WI38 (cell line): ENCODE measurements around the gene NRP2.

Source experiments
- H3K4me3 ChIP-seq: 2 replicates; pipeline ENCODE4 v1.5.1; 2011; ENCODE audit warnings: low read depth, mild to moderate bottlenecking, control low read depth, low read length
- CTCF ChIP-seq: IDR thresholded peaks from 2 replicates; pipeline ENCODE4 v1.5.1; 2012; ENCODE audit warnings: low read depth, mild to moderate bottlenecking, control low read depth, low read length

The NRP2 gene

DNA sequence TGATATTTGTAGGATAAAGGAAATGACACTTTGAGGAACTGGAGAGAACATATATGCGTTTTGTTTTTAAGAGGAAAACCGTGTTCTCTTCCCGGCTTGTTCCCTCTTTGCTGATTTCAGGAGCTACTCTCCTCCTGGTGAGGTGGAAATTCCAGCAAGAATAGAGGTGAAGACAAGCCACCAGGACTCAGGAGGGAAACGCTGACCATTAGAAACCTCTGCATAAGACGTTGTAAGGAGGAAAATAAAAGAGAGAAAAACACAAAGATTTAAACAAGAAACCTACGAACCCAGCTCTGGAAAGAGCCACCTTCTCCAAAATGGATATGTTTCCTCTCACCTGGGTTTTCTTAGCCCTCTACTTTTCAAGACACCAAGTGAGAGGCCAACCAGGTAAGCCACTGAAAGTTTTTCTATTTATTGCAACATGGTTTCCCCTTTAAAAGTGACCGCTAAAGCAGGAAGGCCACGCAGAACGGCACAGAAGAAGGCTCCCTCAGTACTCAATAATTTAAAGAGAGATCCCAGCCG is 735 bp downstream of the NRP2 start:
- no peak for TF ChIP-seq CTCF
- peak overlapping the region; percentile 83 for H3K4me3 ChIP-seq

DNA sequence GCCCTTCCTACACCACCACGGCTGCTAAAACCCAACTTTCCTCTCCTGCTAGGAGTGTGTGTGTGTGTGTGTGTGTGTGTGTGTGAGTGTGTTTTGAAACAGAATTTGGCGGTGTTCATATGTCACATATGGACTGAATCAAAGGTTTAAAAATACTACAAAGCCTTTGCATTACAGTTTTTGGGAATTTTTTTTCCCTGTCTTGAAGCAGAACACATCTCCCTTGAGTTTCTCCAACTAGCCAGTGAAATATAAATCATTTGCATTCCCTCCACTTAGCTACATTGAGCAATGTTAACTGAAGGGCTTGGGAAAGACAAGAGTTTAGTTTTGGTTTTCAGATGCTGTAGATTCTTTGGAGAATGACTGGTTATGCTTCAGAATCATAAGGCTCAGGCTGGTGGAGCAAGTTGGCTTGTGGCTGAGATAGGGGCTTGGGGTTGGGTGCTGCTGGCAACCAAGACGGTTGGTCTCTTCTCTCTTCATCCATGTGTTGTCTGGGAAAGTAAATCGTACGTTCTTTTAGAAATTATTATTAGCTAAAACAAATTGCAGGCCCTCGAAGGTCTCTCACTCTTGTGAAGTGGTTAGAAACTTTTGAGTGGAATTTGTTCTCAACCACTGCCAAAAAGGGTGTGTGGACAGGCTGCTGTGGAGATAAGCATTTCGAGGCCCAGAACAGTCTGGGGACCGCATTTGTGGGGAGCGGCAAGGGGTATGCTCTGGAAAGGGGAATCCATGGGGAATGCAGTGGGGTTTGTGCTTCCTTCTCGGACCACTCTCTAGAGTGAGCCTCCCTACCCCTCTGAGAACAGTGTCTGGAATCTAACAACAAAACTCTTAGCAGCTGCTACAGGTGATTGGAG is 1.4 kb downstream of the NRP2 start:
- no peak for TF ChIP-seq CTCF
- H3K4me3 ChIP-seq, result peak overlapping the region; percentile 83

GRCh38 chr2:205684871-205685313 is 2.6 kb downstream of the NRP2 start:
- peak overlapping the region; percentile 83 for H3K4me3 ChIP-seq
- TF ChIP-seq CTCF, result no peak

DNA sequence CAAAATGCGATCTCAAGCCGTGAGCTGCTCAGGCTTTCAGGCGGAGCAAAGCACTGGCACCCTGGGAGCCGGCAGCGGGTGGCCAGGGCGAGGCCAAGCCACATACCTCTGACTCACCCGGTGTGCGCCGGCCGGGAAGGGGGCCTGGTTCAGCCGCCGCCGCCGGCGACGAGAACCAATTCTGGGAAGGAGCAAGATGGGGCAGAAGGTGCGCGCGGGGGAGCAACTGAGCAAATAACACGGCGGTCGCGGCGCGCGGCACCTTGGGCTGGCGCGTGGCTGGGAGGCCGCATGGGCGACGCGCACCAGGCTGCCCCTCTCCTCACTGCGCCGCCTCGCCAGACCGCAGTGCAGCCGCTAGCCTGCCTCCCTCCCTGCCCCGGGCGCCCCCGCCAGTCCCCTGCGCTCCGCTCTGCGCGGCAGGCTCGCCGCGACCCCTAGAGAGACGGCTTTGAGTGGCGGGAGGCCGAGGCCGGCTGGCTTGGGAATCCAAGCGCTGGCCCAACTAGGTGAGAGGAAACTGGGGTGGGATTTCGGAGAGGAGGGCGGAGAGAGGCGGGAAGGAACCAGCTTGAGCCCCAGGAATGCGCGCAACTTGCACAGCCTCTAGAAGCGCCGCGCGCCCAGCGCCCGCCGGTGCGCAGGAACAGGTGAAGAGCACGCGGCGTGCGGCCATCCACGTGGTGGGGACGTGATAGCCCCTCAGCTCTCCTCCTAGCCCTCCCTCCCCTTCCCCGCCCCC is 3.2 kb downstream of the NRP2 start:
- TF ChIP-seq CTCF, result no peak
- peak overlapping the region; percentile 83 for H3K4me3 ChIP-seq

GRCh38 chr2:205686056-205686782 is 3.9 kb downstream of the NRP2 start:
- TF ChIP-seq CTCF, result no peak
- H3K4me3 ChIP-seq, result peak overlapping the region; percentile 83

DNA sequence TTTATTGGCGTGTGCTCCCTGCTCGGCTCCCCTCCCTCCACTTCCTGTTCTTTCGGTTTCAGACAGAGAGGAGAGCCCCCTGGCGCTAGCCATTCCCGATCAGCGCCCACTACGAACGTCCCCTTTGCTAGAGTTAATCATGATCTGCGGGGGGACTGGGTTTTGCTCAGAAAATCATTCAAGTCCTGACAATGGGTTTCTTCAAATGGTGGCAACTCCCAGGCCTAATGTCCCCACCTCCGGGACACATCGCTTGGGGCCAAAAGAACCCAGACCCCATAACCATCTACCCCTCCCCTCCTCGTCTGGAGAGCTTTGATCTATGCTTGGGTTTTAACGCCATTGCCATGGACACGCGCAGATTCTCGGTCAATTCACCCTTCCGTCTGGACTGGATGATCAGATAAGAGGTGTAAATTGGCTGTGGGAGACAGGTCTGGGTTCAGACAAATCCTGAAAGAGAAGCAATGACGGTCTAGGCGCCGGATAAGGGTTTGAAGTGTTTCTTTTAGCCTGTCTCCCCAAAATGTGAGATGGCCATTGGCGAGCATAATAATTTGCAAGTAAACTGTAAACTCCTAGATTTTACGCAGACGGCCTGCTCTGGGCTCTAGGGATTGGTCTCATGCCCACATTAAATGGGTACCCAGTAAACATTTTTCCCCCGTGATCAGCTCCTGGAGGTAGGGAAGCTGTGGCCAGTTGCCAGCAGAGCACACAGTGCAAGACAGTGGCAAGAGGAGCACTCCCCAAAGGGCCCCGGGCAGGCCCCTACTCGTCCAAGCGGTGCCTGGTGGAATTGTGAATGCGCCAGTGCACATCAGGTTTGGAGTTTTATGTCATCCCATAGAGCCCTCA is 4.7 kb downstream of the NRP2 start:
- H3K4me3 ChIP-seq, result peak overlapping the region; percentile 83
- no peak for TF ChIP-seq CTCF
